RCC 7860 (cell line): ENCODE results near the gene KLF5.
"Not testable (repeated sequence)": the region's sequence is repeated elsewhere in the genome, so short reads cannot be mapped to it uniquely, and the experiment has no call there.

Experiments used
- DNase-seq: peaks from one replicate; pipeline ENCODE4 v3.0.0-alpha.2; 2015; ENCODE audit warnings: low spot score
- FAIRE-seq: peaks from 2 replicates; lab custom pipeline; 2012; peaks lifted over from hg19 to GRCh38; lab: Jason Lieb, UNC

KLF5 gene

GRCh38 chr13:73058736-73059459, at the start of gene KLF5:
KLF5 (plus strand) TSS chr13:73059005; CDS start chr13:73059328, 323 bp downstream.
- FAIRE-seq (no peak), DNase-seq (peak; percentile 78)

- DNase-seq (no peak), FAIRE-seq (no peak)
Measured at GRCh38 chr13:73011751-73012150, 47.1 kb upstream of the KLF5 start.

- FAIRE-seq (no peak), DNase-seq (no peak)
Measured at GRCh38 chr13:73015805-73016204, 43.0 kb upstream of the KLF5 start.

- FAIRE-seq, result no peak
- no peak for DNase-seq
Measured at GRCh38 chr13:73018336-73018735, 40.5 kb upstream of the KLF5 start.

GRCh38 chr13:73025217-73026012, 33.4 kb upstream of the KLF5 start:
- FAIRE-seq (no peak), DNase-seq (no peak)

- FAIRE-seq (no peak), DNase-seq (no peak)
Measured at GRCh38 chr13:73034901-73035300, 23.9 kb upstream of the KLF5 start.

- no peak for FAIRE-seq
- no peak for DNase-seq
Measured at GRCh38 chr13:73035660-73036059, 23.1 kb upstream of the KLF5 start.

- DNase-seq (no peak), FAIRE-seq (no peak)
Measured at GRCh38 chr13:73036566-73036965, 22.2 kb upstream of the KLF5 start.

- FAIRE-seq, result no peak
- no peak for DNase-seq
Measured at GRCh38 chr13:73038064-73038463, 20.7 kb upstream of the KLF5 start.

GRCh38 chr13:73039201-73040108, 19.4 kb upstream of the KLF5 start:
- DNase-seq, result no peak
- no peak for FAIRE-seq

- DNase-seq (no peak), FAIRE-seq (no peak)
Measured at GRCh38 chr13:73040484-73040883, 18.3 kb upstream of the KLF5 start.

GRCh38 chr13:73040968-73041596, 17.7 kb upstream of the KLF5 start:
- DNase-seq, result no peak

GRCh38 chr13:73045031-73045430, 13.8 kb upstream of the KLF5 start:
- FAIRE-seq (no peak), DNase-seq (no peak)

More at GRCh38 chr13:73040968-73041596, 17.7 kb upstream of the KLF5 start:
- FAIRE-seq, result no peak

- not testable (repeated sequence) for FAIRE-seq, DNase-seq
Measured at GRCh38 chr13:73048615-73049014, 10.2 kb upstream of the KLF5 start.

GRCh38 chr13:73054712-73055111, 4.1 kb upstream of the KLF5 start:
- no peak for DNase-seq
- FAIRE-seq, result no peak

GRCh38 chr13:73055813-73056564, 2.8 kb upstream of the KLF5 start:
- peak; percentile 69 for FAIRE-seq
- DNase-seq, result peak; percentile 75

- FAIRE-seq (no peak), DNase-seq (no peak)
Measured at GRCh38 chr13:73056565-73056962, 2.2 kb upstream of the KLF5 start.

GRCh38 chr13:73057284-73058063, 1.3 kb upstream of the KLF5 start:
- no peak for FAIRE-seq

GRCh38 chr13:73058064-73058313, 816 bp upstream of the KLF5 start:
- DNase-seq (no peak), FAIRE-seq (no peak)

More at GRCh38 chr13:73057284-73058063, 1.3 kb upstream of the KLF5 start:
- no peak for DNase-seq

GRCh38 chr13:73058432-73058735, 421 bp upstream of the KLF5 start:
- no peak for FAIRE-seq
- no peak for DNase-seq
